HG03064 (cell line): Measurements from ENCODE around the gene CFAP74.

Source experiments
- ATAC-seq: cut with Tn5 transposase; IDR thresholded peaks from one replicate; pipeline ENCODE4 v1.9.1; 2021; ENCODE audit warnings: low read depth; ENCODE audit not compliant: unreplicated experiment

CFAP74 gene

GRCh38 chr1:1956586-1957532 is 46.7 kb downstream of the CFAP74 start:
- no peak for ATAC-seq

GRCh38 chr1:1956101-1956500 is 47.5 kb downstream of the CFAP74 start:
- ATAC-seq: no peak

GRCh38 chr1:1955621-1956094 is 47.9 kb downstream of the CFAP74 start:
- ATAC-seq: no peak

- no peak for ATAC-seq
Measured at GRCh38 chr1:1954831-1955441, 48.6 kb downstream of the CFAP74 start.

GRCh38 chr1:1954015-1954414 is 49.6 kb downstream of the CFAP74 start:
- no peak for ATAC-seq

- no peak for ATAC-seq
Measured at GRCh38 chr1:1950940-1951339, 52.6 kb downstream of the CFAP74 start.

- ATAC-seq: no peak
Measured at GRCh38 chr1:1948783-1949182, 54.8 kb downstream of the CFAP74 start.

GRCh38 chr1:1947493-1947892 is 56.1 kb downstream of the CFAP74 start:
- no peak for ATAC-seq

GRCh38 chr1:1946540-1946939 is 57.0 kb downstream of the CFAP74 start:
- no peak for ATAC-seq

GRCh38 chr1:1945782-1946393 is 57.7 kb downstream of the CFAP74 start:
- ATAC-seq: no peak

- ATAC-seq: no peak
Measured at GRCh38 chr1:1943834-1944570, 59.6 kb downstream of the CFAP74 start.

GRCh38 chr1:1942753-1943656 is 60.6 kb downstream of the CFAP74 start:
- ATAC-seq: no peak

- ATAC-seq: no peak
Measured at GRCh38 chr1:1941868-1942752, 61.5 kb downstream of the CFAP74 start.

- no peak for ATAC-seq
Measured at GRCh38 chr1:1941211-1941841, 62.3 kb downstream of the CFAP74 start.

GRCh38 chr1:1940123-1940425 is 63.5 kb downstream of the CFAP74 start:
- no peak for ATAC-seq

- ATAC-seq: no peak
Measured at GRCh38 chr1:1939296-1940122, 64.1 kb downstream of the CFAP74 start.

GRCh38 chr1:1938613-1939295 is 64.8 kb downstream of the CFAP74 start:
- ATAC-seq: no peak
